NOMO-1 (cell line): ENCODE data around the gene CDH8.

ENCODE experiments used
- DNase-seq, 2 experiments: peaks; one replicate each; lab custom pipeline; 2025; ENCODE audit not compliant: unreplicated experiment in 2 of 2; lab: John Stamatoyannopoulos, UW

The CDH8 gene, protein sequence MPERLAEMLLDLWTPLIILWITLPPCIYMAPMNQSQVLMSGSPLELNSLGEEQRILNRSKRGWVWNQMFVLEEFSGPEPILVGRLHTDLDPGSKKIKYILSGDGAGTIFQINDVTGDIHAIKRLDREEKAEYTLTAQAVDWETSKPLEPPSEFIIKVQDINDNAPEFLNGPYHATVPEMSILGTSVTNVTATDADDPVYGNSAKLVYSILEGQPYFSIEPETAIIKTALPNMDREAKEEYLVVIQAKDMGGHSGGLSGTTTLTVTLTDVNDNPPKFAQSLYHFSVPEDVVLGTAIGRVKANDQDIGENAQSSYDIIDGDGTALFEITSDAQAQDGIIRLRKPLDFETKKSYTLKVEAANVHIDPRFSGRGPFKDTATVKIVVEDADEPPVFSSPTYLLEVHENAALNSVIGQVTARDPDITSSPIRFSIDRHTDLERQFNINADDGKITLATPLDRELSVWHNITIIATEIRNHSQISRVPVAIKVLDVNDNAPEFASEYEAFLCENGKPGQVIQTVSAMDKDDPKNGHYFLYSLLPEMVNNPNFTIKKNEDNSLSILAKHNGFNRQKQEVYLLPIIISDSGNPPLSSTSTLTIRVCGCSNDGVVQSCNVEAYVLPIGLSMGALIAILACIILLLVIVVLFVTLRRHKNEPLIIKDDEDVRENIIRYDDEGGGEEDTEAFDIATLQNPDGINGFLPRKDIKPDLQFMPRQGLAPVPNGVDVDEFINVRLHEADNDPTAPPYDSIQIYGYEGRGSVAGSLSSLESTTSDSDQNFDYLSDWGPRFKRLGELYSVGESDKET

DNA sequence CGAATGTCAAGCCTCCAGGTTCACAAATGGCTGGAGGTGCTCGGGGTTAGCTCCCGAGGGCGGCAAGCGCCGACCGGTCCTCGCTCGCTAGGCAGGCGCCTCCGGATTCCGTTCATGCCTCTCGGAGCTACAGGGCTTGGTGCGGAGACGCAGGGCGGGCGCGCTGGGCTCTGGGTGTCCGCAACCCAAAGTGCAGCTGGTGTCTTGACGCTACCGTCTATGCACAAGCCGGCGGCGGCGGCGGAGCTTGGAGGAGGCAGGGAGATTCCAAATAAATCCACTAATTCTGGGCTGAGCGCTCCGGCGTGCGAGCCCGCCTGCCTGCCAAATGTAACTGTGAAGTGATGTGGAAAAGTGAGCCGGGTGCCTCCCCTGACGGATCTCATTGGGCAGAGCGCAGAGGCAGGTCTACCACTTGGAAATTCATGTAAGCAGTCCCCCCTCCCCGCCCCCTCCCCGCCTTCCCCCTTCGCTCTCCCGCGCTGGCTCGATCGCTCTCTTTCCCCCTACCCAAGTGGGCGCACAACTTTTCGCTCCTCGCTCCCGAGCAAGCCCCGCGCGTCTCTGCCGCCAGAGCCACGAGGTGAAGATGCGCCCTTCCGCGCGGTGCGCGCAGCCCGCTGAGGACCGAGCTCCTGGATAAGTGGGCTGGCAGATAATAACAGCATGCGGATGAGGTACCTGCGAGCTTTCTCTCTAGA is at the start of gene CDH8:
Gene CDH8, minus strand, starts transcription at position 338 of the 701 bp plus-strand sequence. CDS start 15,035 bp downstream, outside the sequence.
- DNase-seq, result no peak

DNA sequence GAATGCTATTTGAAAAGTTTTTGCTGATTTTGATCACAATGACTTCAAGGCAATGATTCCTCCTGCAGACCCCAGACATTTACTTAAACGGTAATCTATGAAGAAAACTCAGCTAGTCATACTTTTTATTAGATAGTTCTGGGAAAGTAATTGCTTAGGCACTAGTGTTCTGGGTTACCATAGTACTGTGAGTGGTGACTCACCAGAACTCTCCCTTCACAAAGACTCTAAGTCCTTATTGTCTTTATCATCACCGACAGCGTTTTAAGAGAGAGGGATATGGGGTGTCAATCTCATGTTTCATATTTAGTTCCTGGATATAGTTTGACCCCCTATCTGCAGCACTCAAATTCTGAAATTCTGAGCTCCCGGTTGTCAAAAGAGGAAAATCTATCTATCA is 43.0 kb upstream of the CDH8 start:
- no peak for DNase-seq

DNA sequence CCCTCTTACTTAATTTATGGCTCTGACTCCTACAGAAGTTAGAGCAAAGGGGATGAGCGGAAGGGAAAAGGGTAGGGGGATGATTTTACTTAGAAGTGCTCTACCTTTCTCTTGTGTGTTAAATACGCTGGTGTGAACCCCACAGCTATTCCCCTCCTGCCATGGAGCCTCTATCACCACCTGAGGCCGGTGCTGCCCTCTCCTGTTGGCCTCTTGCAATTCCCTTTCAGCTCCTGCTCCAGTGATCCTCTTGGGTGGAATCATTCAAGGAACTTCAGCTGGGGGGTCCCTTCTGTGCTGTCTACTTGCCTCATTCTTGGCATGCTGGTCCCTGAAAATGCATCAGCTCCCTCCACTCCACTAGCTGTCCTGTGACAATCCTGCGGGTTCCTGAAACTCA is 41.8 kb upstream of the CDH8 start:
- no peak for DNase-seq

DNA sequence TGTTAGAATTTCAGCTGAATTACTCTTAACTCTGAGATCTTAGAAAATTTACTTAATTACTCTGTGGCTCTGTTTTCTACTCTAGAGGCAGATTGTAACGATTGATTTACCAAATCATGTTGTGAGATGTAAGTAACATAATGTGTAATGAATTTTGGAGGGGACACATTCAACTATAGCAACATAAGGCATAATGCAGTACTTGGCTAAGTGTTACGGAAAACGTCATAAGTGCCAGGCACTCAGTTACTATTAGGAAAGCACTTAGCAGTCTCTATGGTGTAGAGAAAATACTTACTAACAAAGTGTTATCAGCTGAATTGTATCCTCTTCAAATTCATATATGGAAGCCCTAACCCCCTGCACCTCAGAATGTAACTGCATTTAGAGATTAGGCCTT is 40.6 kb upstream of the CDH8 start:
- no peak for DNase-seq

DNA sequence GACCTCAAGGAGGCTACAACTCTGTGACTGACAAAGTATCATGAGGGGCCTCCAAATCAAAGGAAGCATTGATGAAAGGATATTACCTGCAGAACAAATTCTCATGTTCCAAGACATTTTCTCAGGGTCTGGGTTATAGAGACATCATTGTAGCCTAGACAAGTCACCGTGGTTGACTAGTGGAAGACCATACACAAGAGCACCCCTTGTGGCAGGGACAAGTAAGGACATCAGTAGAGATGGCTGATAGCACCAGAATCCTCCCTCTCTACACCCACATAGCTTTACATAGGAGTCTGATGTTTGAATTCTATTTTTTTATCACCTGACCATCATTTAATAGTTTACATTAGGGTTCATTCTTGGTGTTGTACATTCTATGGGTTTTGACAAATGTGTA is 32.5 kb upstream of the CDH8 start:
- DNase-seq, result no peak

DNA sequence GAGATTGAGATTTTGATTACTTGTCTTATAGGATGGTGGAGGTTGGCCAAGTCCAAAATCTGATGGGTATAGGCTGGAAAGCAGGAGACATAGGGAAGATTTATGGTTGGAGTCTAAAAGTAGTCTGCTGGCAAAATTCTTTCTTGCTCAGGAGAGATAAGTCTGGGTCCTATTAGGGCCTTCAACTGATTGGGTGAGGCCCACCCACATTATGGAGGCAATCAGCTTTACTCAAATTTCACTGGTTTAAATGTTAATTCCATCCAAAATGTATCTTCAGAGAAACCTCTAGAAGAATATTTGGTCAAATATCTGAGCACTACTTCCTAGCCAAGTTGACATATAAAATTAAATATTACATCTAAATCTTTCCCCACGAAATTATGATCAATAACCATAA is 31.7 kb upstream of the CDH8 start:
- no peak for DNase-seq

DNA sequence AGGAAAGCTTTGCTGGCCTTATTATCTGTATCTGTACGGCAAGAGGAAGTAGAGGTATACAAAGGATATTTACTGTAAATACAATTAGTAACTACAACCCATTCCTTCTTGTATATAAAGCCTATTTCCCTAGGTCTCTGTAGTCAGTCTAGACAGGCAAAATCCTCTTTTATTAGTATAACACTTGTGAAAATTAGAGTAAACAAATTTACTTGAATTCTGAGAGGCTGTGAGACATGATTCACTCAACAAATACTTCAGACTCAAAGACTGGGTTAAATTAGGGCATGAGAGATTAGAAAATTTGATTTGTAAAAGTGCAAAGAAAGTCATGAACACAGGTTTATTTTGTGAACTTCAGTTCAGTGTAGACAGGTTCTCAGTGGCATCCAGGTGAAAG is 30.9 kb upstream of the CDH8 start:
- DNase-seq, result no peak

DNA sequence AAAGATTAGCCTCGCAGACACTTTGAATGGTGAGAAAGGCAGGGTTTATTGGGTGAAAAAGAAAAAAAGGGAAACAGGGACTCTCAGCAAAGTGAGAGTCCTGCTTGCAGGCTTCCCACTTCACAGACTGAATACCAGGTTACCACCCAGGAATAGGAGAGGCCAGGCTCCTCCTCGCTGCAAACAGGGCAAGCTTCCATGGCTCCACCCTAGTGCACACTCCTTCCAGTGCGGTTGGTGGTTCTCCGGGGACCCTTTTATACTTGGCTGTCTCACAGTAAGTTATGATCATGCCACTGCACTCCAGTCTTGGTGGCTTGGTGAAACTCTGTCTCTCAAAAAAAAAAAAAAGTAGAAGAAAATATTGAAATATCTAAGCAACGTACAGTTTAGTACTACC is 30.5 kb upstream of the CDH8 start:
- DNase-seq, result no peak

DNA sequence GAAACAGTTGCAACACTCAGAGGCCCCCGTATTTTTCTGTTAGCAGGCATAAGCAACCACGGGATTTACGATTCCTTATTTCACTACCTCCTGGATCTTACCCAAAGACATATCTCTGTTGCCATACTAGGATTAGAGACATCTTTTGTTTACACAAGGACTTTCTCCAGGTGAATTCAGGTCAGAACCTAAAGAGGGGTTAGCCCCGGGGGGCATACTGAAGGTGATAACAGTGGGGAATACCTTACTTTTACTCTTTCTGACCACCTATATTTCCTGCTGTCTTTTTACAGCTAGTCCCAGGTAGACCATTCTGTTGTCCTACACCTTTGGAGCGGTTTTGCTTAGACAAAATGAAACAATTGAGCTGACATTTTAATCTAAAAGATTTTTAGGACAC is 27.9 kb upstream of the CDH8 start:
- no peak for DNase-seq

DNA sequence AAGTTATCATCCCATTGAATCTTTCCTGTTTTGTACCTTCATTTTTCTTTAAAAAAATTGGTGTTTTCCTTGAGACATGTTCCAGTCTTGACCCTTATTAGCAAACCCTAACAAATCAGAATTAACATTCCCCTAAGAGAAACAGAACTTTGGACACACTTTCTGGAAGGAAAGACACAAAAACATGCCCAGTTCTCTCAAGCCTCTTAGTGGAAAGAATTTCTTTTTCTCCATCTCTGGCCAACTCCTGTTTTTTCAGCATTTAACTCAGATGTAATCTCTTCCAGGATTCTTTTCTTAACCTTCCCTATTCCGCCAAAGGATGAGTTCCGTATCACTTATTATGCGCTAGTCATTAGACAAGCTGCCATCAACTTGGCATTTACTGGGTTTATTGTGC is 23.9 kb upstream of the CDH8 start:
- DNase-seq, result no peak

DNA sequence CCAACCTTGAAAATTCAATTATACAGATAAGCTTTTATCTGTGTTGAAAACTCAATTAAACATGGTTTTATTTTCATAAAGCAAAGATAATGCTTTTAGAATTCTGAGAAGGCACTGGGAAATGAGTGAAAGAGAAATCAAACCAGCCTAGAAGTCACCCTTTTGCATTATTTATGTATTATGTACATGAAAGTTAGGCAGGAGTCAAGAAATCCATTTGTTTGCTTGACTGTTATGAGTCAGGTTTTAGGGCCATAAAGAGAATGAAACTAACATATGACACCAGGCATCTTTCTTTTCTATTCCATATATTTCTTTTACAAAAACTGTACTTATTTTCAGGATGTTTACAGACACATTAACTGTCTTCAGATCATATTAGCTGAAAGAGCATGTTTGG is 23.3 kb upstream of the CDH8 start:
- no peak for DNase-seq

DNA sequence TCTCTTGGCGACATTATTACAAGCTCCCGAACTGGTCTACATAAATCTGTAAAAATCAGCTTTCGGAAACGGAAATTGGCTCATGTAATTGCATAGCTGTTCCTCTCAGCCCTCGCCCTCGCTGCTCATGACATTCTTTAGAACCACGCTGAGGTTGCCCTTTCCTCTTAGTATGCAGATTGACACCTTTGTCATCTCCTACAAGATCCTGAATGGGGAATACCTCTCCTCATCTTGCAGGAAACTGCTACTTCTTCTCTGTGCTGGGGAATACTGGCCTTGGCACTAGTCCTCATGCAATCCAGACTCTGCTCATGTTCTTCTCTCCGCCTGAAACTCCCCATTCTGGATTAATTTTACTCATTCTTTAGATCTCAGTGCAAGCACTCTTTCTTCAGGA is 22.2 kb upstream of the CDH8 start:
- DNase-seq, result no peak

DNA sequence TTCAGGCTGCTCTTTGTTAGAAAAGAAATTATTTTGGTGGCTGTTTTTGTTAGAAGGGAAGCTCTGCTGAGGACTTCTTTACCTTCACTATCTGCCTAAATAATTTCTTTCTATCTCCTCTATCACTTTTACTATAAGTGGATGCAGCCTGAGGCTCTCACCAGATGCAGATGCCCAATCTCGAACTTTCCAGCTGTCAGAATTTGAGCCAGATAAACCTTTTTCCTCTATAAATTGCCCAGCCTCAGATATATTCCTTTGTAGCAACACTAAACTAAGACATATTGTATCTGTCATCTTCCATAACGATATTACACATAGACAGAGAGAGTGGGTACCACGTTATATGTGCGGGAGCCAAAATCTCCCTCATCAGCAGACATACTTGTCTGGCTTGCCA is 15.7 kb upstream of the CDH8 start:
- no peak for DNase-seq

DNA sequence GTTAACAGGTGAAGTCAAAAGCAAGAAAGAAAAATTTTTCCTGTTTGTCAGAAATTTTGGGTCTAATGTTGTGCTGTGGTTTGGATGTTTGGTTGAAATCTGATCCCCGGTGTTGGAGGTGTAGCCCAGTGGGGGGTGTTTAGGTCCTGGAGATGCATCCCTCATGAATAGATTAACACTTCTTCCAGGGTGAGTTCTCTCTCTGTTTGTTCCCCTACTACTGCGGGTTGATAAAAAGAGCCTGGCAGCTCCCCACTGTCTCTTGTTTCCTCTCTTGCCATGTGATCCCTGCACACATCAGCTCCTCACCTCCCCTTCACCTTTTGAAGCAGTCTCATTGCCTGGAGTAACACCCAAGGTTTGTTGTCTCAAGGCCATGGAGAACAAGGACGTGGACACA is 14.6 kb upstream of the CDH8 start:
- no peak for DNase-seq

DNA sequence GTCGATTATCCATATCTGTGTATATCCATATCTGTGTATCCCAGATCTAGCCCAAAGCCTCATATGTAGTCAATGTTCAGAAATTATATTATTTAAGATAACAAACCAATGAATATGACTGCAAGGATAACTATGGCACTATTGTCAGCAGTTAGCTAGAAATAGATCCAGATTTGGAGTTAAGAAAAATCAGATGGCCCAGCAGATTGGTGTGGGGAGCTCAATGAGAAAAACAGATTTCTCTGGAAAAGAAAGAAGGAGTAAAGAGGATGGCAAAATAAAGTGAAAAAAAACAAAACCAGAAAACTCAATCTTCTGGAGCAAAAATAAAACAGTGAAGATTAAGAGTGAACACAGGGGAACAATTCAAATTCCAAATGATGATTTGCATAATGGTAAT is 10.6 kb upstream of the CDH8 start:
- no peak for DNase-seq

DNA sequence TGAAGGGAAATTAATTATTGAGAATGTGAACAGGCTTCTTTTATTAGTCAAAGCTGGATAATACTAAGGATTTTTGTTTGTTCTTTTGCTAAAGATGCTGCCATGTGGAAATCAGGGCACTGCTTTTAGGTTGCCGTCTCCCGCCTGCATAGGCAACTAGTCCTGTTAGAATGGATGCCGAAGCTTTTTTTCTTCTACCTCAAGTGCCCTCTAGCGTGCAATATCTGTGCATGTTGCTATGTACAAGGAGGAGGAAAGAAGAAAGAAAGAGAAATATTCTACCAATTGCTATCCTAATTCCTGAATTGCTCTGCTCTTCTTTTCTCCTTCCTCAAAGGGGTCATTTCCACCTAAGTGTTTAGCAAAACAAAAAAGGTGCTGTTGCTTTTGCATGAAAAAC is 5.2 kb upstream of the CDH8 start:
- DNase-seq, result peak in 1 of 2 experiments; percentile 31

DNA sequence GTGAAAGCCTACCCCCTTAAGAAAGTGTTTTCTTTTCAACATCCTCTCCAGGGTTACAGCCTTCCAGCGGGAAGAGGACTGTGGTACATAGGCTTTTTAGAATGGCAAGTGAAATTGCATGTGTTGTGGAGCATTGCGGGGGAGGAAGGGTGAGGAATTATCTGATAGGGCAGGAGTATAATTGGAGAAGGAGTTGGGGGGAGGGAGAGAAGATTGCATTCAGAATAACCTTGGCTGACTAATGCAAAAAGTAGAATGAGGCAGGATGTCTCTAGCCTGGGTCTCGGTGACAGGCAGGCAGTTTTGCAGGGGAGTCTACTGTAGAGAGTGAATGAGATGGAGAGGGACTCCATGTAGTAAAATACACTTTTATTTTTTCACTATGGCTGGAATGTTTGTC is 2.4 kb upstream of the CDH8 start:
- no peak for DNase-seq

DNA sequence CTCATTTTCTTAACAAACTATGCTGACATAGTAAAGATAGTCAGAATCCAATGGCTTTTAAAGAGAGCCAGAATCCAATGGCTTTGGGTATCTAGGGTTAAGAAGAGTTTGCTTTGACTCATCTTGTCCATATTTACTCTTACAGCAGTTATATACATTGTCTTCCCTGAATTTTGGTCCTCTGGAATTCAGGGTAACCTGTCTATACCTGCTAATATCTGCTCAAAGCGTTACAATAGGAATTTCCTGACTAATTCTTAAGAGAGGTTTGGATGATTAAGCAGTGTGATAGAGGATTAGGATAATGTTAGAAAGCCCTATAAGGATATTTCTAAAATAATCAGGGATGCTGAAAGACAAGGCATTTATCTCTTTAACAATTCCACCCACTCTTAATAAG is 2.0 kb upstream of the CDH8 start:
- DNase-seq, result no peak

DNA sequence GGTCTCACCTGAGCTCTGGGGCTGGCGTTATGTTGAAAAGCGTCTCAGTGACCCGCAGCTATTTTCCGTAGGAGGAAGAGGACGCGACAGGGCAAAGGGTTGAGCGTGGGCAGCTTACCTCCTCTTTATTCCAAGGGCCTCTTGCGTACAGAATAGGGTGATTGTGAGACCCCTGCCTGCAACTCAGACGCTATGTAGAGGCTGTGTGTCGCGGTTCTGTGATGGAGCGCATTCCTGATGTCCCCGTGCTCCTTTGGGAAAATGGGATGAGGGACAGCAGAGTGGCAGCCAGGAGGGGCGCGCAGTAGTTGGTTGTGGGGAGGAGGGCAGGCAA is 531 bp upstream of the CDH8 start:
- DNase-seq, result no peak

DNA sequence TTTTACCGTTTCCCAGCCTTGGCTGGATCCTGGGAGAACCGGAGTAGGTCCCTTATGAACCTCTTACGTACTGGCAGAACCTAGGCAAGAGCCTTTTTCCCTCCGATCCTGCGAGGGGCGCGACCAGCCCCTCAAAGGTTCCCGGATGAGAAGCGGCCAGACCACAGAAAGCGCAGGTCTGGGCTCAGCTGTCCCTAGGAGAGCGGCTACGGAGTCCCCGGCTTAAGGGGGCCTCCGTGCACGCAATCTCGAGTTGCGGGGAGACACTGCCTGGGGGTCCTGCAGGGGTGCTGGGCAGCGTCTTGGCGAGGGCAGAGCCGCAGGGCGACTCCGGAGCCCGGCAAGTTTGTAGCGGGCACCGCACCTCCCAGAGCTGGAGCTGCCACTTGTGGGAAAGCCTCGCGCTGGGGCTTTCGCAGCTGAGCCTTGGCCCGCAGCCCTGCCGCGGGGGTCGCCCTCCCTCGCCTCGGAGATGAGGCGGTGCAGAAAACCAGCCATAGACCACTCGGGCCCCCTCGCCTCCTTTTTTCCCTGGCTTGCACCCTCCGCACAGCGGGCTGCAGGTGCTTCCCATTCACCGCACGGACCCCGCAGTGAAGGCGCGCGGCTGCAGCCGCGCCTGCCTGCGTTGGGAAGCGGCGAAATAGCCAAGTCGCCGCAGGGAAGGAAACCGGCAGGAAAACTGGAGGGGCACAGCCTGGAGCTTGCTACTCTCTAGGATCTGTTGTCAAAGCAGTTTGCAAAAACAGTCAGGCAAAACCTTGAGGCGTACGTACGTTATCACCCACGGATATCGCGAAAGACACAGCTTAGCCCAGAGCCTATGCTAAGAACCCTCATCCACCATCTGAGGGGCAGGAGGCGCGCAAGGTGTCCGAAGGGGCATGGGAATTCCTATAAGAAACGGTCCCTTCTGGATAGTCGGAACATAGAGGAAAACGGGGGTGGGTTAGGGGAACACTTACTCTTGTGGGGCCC is 834 bp downstream of the CDH8 start:
- no peak for DNase-seq
